ENCODE measurements around the gene ATP8B3.

The ATP8B3 gene

DNA sequence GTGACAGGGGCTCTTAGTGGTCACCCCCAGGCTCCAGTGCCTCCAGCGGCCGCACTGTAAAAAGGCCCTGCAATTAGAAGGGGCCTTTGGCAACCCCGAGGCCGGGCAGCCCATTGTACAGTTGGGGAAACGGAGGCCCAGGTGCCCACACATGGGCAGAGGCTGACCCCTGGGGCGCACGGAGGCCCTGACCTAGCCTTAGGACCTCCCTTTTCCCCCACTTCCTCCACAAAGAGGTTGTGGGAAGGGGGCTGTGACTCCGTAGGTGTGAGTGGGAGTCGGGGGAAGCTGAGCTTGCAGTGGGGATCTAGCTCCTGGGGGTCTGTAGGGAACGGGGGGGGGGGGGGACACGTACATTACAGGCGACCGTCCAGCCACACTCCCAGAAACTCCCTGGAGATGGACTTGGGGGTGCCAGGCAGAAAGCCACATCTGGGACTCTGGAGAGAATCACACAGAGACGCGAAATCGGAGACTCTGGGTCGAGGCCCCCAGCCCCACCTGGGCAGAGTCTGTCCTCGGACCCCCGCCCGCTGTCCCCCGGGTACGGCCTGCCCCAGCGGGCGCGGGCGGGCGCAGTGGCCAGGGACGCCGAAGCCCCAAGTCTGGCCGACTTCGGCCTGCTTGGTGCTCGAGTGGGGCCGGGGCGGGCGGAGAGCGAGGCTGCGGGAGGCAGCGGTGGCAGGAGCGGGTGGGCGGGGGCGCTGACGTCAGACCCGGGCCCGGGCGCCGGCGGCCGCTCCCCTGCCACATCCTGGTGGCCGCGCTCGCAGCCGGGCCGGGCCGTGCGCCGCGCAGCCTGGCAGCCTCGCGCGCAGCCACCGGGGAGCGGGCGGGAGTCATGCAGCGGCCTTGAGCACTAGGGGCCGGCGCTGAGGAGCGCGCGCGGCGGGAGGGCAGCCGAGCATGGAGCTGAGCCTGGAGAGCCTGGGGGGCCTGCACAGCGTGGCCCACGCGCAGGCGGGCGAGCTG lies 59.0 kb downstream of the ATP8B3 start, which contains the start of gene ONECUT3:
Gene ONECUT3, plus strand, starts transcription at position 750 of the 972 bp plus-strand sequence. Its CDS starts 157 bp downstream, at position 907.
- no peak for FAIRE-seq

DNA sequence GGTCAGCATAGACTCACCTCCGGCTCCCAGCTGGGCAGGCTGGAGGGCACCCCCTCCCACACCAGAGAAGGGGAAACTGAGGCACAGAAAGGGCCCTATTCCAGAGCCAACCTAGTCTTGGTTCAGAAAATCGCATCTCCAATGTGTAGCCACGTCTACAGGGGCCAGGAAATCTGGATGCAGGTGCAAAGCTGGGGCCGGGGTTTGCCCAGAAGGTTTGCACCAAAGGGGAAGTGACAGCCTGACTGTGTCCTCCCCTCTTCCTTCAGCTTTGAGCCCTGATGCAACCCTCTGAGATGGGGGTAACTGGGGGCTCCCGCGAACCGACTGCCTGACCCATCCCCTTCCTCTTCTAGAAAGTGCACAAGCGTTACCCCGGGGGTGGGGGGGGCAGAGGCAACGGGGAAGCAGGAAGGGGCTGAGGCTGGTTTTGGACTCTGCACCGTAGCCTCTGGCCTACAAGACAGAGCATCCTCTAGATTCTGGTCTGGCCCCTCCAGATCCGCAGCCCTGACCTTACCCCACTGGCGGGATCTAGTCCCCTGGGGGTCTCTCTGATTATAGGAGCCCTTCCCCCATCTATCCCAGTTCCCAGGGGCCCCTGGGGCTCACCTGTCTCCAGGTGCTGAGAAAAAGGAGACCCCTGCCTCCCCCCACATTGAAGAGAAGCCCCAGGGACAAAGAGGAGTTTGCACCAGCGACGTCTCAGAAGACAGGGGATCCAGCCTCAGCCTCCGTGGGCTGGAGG lies 59.9 kb downstream of the ATP8B3 start:
- no peak for FAIRE-seq

DNA sequence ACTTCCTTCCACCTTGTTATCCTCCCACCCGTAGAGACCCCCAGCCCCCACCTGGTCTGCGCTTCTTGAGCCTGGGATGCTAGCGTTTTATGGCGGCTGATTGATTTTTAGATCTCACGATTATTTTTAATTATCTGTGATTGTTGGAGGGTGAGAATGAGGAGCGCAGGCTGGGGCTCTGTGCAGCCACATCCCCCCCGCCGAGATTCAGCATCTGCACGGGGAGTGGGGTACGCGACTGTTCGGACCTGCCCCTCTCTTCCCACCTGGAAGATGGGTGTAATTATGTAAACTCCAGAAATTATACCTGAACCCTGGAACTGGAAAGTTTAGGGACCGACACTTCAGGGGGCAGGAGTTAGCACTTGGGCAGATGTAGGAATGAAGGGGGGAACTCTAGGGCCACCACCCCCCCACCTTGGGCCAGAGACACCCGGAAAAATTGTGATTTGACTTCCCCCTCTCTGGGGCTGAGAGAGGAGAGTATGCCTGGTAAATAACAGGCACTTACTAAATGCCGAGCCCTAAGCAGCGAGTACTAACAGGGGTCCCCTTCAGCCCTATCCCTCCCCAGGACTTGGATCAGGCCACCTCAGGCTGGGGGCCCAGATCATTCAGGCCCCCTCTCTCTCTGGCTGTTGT lies 60.6 kb downstream of the ATP8B3 start:
- no peak for FAIRE-seq

DNA sequence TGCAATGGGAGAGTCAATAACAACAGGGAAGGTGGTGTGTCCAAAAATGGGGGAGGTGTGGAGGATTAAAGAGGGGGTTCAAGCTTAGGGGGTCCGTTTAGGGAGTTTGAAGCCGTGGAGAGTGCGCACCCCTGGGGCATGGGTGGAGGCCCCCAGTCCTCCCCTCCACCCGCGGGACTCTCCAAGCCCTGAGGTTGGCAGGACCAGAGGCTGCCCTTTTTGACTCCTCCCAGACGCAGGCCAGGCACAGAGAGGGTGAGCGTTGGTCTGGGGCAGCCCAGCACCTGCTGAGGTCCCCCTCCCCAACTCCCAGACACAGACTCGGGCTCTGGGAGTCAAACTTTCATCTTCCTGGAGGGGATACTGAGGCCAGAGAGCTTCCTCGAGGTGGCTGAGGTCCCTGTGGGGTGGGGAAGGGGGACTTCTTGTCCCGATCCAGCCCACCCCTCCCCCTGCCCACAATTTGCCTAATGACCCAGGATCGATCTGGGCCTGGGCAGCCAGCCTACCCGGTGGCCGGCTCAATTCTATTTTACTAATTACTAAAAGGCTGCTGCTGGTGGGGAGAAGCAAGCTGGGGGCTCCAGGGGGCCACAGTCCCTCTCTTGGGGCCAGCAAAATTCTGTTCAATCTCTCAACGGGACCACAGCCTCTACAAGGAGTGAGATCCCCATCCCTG lies 61.6 kb downstream of the ATP8B3 start:
- FAIRE-seq = no peak

DNA sequence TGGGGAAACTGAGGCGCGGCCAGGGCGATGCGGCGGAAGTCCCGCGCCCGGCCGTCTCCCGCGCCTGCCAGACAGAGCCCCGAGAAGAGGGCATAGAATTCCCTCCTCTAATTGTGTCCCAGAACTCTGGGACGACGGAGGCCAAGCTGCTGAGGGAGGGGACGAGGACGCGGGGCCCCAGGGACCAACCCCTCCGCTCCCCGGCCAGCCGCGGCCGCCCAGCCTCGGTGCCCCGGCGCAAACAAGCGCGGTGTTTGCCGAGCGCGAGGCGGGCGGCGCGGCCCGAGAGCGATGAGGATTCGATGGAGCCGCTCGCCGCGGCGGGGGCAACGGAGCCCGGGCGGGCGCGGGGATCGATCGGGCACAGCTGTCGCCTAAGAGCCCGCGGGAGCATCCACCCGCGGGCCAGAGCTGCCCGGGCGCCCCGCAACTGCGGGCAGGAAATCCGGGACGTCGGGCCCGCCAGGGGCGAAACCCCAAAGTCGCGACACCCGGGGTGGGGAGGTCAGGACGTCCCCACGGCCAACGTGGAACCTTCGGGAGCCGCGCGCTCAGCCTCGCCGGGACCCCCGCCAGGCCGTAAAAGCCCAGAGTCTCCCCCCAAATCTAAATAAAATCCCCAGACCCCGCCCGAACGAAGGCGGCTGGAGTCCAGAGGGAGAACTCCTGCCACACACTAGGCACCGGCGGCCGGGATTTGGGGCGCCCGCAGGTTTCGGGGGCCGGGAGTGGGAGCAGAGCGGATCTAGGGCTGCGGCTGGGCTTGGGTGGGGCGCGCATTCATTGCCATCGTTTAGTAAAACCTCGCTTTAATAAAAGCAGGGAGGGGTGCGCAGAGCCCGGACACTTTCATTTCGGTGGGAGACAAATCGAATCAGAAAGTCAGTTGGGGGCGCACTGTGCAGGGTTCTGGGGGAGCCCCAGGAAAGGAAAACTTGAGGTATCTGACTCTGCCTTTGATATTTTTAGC lies 62.4 kb downstream of the ATP8B3 start:
- FAIRE-seq = no peak

DNA sequence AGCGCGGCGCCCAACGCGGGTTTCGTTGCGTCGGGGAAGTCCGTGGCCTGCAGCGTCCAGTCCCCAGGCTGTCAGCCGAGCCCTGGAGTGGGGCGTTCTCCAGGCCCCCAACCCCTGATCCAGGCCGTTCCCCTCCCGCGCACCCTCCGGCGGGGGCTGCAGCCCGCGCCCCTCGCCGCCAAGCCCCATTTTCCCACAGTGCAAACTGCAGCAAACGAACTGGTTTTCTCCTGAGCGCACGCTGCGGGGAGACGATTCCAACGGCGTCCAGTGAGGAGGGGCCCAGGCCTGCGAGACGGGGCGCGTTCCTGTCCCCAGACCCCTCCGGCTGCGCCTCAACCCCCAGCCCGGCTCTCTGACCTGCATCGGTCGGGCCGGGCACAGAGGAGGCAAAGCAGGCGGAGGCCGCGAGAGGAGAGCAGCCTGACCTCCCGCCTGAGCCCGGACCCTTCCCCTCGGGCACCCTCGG lies 63.2 kb downstream of the ATP8B3 start:
- no peak for FAIRE-seq

DNA sequence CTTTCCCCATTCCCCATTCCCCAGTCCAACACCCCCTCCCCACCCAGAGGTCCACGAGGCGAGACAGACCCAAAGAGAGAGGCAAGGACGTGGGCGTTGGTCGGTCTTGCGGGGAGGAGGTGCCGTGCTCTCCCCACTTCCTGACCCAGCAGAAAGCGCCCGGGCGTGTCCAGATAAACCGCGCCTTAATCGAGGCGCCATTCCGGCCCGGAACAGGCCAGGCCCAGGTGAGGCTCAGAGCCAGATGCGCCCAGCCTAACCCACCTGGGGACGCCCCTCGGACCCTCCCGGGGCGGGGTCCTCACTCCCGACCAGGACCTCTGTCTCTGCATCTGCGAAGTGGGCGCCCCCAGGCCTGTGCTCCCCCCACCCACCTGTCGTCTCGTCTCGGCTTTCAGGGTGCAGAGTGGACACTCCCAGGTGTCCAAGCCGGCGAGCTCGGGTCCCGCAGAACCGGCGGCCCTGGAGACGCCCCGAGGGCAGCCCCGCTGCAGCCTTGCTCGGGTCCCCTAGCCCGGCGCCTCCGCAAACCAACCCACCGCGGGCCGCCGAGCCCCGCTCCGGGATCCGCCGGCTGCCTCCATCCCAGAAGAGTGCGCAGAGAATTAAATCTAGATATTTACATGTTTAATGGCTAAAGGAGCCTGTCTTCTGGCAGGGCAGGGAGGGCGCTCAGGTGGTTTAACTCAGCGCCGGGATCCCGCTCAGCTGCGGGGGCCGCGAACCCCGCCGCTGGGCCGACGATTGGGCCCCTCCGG lies 63.8 kb downstream of the ATP8B3 start:
- FAIRE-seq = no peak

DNA sequence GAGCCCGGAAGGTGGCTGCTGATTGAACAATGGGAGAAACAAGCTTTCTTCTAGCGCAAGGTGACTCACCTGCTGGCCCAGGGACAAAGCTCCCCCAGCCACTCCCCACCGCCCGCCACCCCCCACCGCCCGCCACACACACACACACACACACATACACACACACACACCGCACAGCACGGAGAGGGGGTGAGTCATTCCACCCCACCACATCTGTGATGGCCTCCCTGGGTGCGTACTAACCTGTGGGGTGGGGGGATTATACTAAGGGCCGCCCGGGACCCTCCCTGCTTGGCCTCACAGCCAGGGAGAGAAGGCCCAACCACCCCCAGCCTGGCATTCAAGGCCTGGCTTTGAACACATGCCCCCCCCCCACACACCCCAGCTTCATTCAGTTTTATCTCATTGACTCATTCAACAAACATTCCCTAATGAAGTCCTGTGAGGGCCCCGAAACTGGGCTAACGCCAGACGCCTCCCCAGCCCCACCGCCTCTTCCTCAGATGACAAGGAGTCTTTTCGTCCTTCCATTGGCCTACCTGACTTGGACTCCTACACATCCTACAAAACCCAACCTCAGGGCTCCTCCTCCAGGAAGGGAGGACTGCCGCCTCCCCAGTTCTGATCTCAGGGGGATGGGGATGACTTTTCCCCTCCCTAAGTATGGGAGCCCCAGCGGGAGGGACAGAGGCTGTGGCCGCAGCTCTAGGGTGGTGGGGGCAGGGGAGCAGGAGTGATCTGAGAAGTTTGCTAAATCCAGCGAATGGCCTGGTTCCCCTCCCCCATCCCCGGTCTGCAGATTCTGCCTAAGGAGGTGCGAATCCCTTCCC lies 64.6 kb downstream of the ATP8B3 start:
- FAIRE-seq = peak; percentile 94

DNA sequence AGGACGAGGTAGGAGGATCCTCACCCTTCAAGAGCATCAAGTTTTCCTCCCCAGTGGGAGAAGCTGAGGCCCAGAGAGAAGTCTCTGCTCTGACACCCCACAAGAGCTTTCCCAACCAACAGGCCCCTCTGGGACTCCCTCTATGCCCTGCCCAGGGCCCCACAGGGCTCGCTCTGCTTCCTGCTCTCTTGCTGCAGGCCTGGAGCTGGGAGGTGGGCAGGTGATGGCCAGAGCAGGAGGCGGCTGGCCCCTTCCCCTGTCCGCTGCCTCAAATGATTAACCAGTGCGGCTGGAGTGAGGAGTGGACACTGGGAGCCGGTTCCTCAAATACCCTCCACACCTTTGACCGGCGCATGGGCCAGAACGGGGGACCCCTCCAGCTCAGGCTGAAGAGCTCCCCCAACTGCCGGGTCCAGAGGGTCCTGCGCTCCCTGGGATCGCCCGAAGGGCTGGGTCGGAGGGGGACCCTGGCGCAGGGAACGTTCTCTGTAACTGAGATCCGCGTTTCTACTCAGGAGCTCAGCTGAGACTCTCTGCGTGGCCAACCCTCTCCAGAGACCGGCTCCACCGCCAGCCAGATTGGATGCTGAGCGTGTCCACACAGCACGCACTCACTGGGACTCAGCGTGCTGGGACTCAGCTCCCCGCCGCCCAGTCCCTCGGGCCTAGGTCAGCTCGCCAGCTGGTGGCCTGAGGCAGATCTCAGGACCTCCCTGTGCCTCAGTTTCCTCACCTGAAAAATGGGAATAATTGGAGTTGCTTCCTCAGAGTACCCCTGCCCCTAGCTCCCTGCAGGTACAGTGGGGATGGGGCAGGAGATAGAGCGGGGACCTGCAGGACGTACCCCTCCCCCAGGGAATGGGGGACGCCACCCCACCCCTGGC lies 65.4 kb downstream of the ATP8B3 start:
- no peak for FAIRE-seq

DNA sequence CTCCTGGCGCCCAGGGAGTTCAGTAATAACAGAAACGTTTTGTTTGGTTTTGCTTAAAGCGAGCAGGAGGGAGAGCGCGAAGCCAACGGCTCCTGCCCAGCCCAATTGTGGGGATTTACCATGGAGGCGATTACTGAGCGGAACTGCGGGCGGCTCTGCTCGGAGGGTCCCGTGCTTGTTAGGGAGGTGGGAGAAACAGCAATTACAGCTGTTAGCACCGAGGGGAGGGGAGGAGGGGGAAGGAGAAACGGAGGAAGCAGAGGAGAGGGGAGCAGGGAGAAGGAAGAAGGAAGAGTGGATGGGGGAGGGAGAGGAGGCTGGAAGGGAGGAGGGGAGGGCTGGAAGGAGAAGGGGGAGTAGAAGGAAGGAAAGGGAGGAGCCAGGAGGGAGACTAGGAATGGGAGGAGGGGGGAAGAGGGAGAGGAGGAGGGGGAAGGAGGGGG lies 66.5 kb downstream of the ATP8B3 start:
- FAIRE-seq = no peak

DNA sequence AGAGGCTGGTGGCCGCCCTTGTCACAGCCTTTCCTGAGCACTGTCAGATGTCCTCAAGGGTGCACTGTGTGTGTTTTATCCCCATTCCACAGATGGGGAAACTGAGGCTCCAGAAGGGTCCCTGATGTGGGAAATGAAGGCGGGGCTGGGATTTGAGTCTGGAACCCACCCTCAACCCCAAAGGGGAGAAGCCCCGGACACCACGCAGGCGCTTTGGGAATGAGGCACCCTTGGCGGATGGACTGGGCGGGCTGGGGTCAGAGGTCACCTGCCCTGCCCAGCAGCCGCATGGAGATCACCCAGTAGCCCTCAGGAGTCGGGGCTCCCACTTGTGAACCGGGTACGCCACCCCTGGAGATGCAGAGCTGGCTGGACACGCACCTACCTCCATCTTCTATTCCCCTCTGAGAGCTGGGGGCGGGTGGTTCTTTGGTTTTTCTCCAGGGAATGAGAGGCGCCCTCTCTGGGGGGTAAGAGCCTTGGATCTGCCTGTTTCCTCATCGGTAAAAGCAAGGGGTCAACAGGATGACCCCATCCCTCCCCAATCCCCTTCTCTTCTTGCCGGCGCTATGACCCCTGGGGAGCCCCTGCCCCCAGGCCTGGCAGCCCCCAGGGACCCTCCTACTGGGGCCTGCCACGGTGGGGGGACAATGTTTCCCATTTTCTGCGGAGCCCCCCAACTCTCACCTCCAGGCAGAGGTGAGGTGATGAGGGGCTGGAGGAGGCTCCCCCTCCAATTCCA lies 67.1 kb downstream of the ATP8B3 start:
- no peak for FAIRE-seq

DNA sequence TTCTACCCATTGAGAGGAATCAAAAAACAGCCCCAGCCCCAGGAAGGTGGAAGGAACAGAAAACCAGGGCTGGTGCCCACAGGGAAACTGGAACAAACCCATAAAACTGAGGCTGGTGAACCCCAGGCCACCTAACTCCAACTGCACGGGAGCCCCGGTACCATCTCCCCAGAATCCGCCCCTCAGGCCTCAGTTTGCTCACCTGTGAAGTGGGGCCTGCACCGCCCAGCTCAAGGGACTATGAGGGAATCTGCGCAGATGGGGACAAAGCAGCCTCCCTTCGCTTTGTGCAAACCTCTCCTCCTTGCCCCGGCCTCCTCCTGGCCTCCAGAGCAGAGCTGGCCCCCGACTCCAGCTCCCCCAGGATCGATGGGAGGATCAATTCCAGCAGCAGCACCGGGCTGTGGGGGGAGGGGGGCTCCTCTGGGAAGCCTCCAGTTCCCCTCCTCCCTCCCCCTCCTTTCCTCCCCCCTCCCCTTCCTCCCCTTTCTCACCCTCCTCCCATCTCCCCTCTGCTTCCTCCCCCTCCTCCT lies 67.9 kb downstream of the ATP8B3 start:
- no peak for FAIRE-seq

DNA sequence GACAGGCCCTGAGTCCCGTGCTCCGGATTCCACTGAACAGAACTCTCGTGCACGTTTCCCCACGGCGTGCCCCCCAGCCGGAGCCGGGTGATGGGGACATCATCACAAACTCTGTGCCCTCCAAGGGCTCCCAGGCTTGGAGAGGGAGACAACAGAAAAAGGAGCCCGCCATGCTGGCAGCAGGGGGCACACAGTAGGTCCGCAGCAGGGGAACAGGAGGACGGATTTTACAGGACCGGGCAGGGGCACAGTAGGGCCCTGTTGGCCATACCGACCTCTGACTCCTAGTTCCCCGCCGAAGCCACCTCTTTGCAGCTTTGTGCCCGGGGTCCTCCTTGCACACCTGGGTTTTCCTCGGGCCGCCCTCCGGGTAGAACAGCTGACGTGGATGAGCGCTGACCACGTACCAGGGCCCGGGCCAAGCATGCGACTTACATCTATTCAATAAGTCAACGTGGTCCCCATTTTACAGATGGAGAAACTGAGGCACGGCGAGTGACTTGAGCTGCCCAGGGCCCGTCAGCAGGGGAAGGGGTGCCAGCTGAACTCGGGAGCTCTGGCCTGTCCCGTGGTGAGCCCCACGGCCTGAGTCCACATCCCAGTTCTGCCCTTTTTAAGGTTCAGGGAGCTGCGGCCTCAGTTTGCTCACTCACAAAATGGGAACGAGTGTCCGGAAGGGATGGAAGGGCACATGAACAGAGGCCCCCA lies 68.9 kb downstream of the ATP8B3 start:
- FAIRE-seq = no peak

DNA sequence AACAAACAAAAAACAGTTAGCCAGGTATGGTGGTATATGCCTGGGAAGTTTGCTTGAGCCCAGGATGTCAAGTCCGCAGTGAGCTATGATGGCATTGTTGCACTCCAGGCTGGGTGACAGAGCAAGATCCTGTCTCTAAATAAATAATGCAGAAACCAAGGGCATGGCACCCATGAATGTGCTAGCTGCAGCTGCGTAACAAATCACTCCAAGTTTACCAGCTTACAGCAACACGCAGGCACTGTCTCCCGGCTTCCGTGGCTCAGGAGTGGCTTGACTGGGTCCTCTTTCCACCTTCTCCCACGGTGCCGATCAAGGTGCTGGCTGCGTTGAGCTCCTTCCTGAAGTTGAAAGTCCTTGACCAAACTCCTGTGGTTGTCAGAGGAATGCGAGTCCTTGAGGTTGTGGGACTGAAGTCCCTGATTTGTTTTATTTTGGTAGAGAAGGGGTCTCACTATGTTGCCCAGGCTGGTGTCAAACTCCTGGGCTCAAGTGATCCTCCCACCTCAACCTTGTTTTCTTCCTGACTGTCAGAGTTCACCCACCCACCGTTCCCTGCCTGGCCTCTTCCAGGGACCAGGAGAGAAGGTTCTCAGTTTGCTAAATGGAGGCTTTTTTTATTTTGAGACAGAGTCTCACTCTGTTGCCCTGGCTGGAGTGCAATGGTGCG lies 72.0 kb downstream of the ATP8B3 start:
- FAIRE-seq = no peak

DNA sequence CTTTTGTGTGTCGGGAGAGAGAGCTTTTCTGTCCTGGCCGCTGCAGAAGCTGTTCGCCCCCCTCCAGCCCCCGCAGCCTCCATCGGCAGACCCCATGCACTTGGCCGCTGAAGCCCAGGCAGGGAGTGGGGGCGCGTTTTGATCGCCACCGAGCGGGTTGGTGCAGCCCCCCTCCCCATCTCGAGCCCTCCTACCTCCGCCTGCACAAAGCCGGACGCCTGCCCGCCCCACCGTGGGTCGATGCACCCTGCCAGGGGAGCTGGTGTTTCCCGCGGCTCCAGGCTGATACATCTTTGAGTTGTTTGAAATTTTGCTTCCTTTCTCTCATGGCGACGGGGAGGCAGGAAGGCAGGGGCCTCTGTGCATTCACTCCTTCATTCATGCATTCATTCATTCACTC lies 75.1 kb downstream of the ATP8B3 start:
- FAIRE-seq = no peak

DNA sequence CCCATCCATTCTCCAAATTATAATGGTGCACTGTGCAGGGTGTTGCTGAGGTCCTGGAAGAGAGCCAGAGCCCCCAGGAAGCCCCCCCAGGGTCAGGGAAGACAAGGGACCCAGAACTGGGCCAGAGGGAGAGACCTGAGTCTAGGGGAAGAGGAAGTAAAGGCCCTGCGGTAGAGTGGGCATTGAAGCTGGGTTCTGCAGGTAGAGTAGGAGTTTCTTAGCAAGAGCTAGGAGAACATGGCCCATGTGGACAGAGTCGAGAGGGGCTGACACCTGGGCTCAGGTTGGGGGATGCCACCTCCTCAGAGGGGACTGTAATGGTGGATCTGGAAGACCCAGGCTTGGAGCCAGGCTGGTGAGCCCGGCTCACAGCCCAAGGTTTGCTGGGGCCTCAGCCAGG lies 75.8 kb downstream of the ATP8B3 start:
- FAIRE-seq = no peak

Data from G401.6 (cell line).